Mesenchymal stem cell (in vitro differentiated cells and primary cell): Measurements from ENCODE around the gene C13orf46.

Experiments used
- DNase-seq: peaks from one replicate; pipeline ENCODE4 v3.0.0-alpha.2; 2013
- H2AFZ ChIP-seq: one replicate; pipeline ENCODE4 v1.6.1; 2013; ENCODE audit warnings: low read depth, mild to moderate bottlenecking, control low read depth, inconsistent platforms, low read length, moderate library complexity
- H2AK5ac ChIP-seq: 2 replicates; pipeline ENCODE4 v1.6.1; 2013; ENCODE audit warnings: low read length, moderate library complexity, mild to moderate bottlenecking, inconsistent platforms; ENCODE audit not compliant: severe bottlenecking
- H2BK120ac ChIP-seq: one replicate; pipeline ENCODE4 v1.6.1; 2013; ENCODE audit warnings: low read depth, mild to moderate bottlenecking, inconsistent platforms, low read length, moderate library complexity
- H2BK12ac ChIP-seq, 2 experiments: one replicate each; pipeline ENCODE4 v1.6.1; 2013; ENCODE audit warnings: inconsistent platforms in 2 of 2, low read length in 2 of 2, mild to moderate bottlenecking in 2 of 2, moderate library complexity in 2 of 2, control low read depth in 1 of 2
- H2BK15ac ChIP-seq: one replicate; pipeline ENCODE4 v1.6.1; 2013; ENCODE audit warnings: mild to moderate bottlenecking, low read depth, inconsistent platforms; ENCODE audit not compliant: poor library complexity, severe bottlenecking
- H2BK5ac ChIP-seq: 2 replicates; pipeline ENCODE4 v1.6.1; 2013; ENCODE audit warnings: low read depth, mild to moderate bottlenecking, low read length, control low read depth, inconsistent platforms; ENCODE audit not compliant: poor library complexity, severe bottlenecking
- H3K14ac ChIP-seq, 2 experiments: one replicate each; pipeline ENCODE4 v1.6.1; 2013; ENCODE audit warnings: inconsistent platforms in 2 of 2, low read length in 2 of 2, control low read depth in 1 of 2, mild to moderate bottlenecking in 1 of 2, moderate library complexity in 1 of 2
- H3K18ac ChIP-seq, 2 experiments: one replicate each; pipeline ENCODE4 v1.6.1; 2013; ENCODE audit warnings: inconsistent platforms in 2 of 2, low read length in 2 of 2, control low read depth in 1 of 2, low read depth in 1 of 2, mild to moderate bottlenecking in 1 of 2
- H3K23ac ChIP-seq, 2 experiments: one replicate each; pipeline ENCODE4 v1.6.1; 2013; ENCODE audit warnings: inconsistent platforms in 2 of 2, low read length in 2 of 2, mild to moderate bottlenecking in 2 of 2, moderate library complexity in 2 of 2, control low read depth in 1 of 2
- H3K27ac ChIP-seq: 2 replicates; pipeline ENCODE4 v1.5.1; 2013; ENCODE audit warnings: mild to moderate bottlenecking, moderate library complexity, low read length, control low read depth, inconsistent platforms; ENCODE audit not compliant: poor library complexity, severe bottlenecking
- H3K27me3 ChIP-seq, 2 experiments: 2 replicates each; pipeline versions ENCODE4 v1.6.1 to v1.7.0; 2013; ENCODE audit warnings: low read length in 2 of 2, mild to moderate bottlenecking in 2 of 2, moderate library complexity in 2 of 2, control low read depth in 1 of 2, inconsistent platforms in 1 of 2; ENCODE audit not compliant: control insufficient read depth in 1 of 2, insufficient read depth in 1 of 2
- H3K36me3 ChIP-seq, 2 experiments: 2 replicates each; pipeline versions ENCODE4 v1.6.1 to v1.7.0; 2013; ENCODE audit warnings: low read length in 2 of 2, control low read depth in 1 of 2, inconsistent platforms in 1 of 2, low read depth in 1 of 2, mild to moderate bottlenecking in 1 of 2; ENCODE audit not compliant: insufficient read depth in 2 of 2, control insufficient read depth in 1 of 2
- H3K4ac ChIP-seq, 2 experiments: one replicate each; pipeline ENCODE4 v1.6.1; 2013; ENCODE audit warnings: inconsistent platforms in 2 of 2, low read length in 2 of 2, mild to moderate bottlenecking in 2 of 2, moderate library complexity in 2 of 2, control low read depth in 1 of 2, low read depth in 1 of 2
- H3K4me1 ChIP-seq: 2 replicates; pipeline ENCODE4 v1.6.1; 2013; ENCODE audit warnings: low read depth, low read length, control low read depth; ENCODE audit not compliant: control insufficient read depth, insufficient read depth
- H3K4me2 ChIP-seq: 2 replicates; pipeline ENCODE4 v1.6.1; 2013; ENCODE audit warnings: low read length, mild to moderate bottlenecking, inconsistent platforms; ENCODE audit not compliant: poor library complexity, severe bottlenecking
- H3K4me3 ChIP-seq, 2 experiments: 2 replicates each; pipeline versions ENCODE4 v1.5.1 to v1.7.0; 2013; ENCODE audit warnings: low read length in 2 of 2, mild to moderate bottlenecking in 2 of 2, control low read depth in 1 of 2, low read depth in 1 of 2; ENCODE audit not compliant: insufficient read depth in 1 of 2
- H3K79me1 ChIP-seq: replicated peaks from 2 replicates; pipeline ENCODE4 v1.6.1; 2013; ENCODE audit warnings: mild to moderate bottlenecking, control low read depth, low read length, inconsistent platforms; ENCODE audit not compliant: poor library complexity, severe bottlenecking
- H3K9ac ChIP-seq: 2 replicates; pipeline ENCODE4 v1.7.0; 2013; ENCODE audit warnings: mild to moderate bottlenecking, low read length, moderate library complexity
- H3K9me3 ChIP-seq: 2 replicates; pipeline ENCODE4 v1.7.0; 2013; ENCODE audit warnings: mild to moderate bottlenecking, low read length; ENCODE audit not compliant: control insufficient read depth
- H4K8ac ChIP-seq: one replicate; pipeline ENCODE4 v1.6.1; 2013; ENCODE audit warnings: inconsistent platforms, mild to moderate bottlenecking, low read length, moderate library complexity
- H4K91ac ChIP-seq: one replicate; pipeline ENCODE4 v1.6.1; 2013; ENCODE audit warnings: mild to moderate bottlenecking, low read length, inconsistent platforms
- WGBS: methylation state at CpG from one replicate; pipeline ENCODE4 v1.1.7; 2013; ENCODE audit warnings: mixed read lengths; 5-methylcytosine and 5-hydroxymethylcytosine counted together

C13orf46 gene

DNA sequence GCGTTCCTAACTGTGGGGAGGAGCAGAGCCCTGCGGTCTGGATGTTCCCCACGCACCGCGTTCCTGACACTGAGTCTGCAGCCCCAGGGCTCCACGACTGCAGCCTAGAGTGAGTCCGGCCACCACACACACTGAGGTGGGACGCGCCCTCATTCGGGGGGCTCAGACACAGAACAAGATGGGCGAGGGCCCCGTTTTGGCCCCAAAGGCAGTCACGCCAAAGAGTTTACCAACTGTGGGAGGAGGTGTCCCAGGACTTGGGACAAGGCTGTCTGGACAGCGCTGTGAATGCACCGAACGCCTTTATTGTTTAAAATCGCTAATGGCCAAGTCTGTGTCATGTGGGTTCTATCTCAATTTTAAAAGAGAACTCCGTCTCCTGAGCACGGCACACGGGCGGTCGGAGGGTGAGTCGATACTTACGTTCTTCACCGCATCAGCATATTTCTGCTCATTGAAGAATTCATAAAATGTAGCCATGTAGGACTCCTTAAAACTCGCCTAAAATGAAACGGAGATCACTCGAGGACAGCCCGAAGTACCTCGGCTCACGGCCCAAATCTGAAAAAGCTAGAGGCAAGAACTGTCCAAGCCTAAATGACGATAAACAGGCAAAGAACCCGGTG, 35.2 kb upstream of the C13orf46 start:
- H2BK120ac ChIP-seq: no peak overlapping the region
- no peaks in the 10 kb centered on the region for H3K27me3 ChIP-seq
- no peak overlapping the region for H2BK12ac ChIP-seq
- H3K14ac ChIP-seq: no peak overlapping the region
- peaks cover 11% of the 10 kb centered on the region for H3K4me1 ChIP-seq
- DNase-seq: no peak
- 95% methylated on average over 33 of the region's 33 CpGs for WGBS
- peaks cover 65 to 69% of the 10 kb centered on the region in 2 experiments for H3K36me3 ChIP-seq
- no peak overlapping the region for H3K18ac ChIP-seq
- no peak overlapping the region for H4K91ac ChIP-seq
- H3K9me3 ChIP-seq: no peaks in the 10 kb centered on the region
- H2AK5ac ChIP-seq: no peak overlapping the region
- no peak overlapping the region for H3K4me2 ChIP-seq
- no peak overlapping the region for H3K4me3 ChIP-seq
- H3K79me1 ChIP-seq: peaks cover 23% of the 10 kb centered on the region
- H3K9ac ChIP-seq: no peak overlapping the region
- no peak overlapping the region for H3K23ac ChIP-seq
- no peak overlapping the region for H2AFZ ChIP-seq
- H4K8ac ChIP-seq: peak overlapping the region; percentile 42
- H2BK15ac ChIP-seq: no peak overlapping the region
- H2BK5ac ChIP-seq: no peak overlapping the region
- H3K27ac ChIP-seq: no peak overlapping the region
- no peak overlapping the region for H3K4ac ChIP-seq

DNA sequence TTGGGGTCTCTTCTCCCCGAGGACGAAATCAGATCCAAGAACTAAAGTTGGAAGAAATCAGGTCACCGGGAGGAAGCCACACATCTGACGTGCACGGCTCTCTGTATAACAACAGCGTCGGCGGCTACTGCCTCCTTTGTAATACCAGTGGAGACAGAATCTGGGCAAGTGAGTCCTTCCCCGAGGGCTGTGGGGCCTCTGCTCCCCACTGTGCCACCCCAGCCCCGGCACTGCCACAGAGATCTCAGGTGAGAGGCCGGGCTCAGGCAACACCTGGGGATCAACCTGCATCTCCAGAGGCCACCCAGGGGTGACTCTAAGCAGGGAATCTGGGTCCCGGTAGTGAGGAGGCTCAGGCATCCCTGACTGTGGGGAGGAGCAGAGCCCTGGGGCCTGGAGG, 33.7 kb upstream of the C13orf46 start:
- Histone ChIP-seq H3K23ac (no peak overlapping the region), H3K79me1 (peaks cover 19% of the 10 kb centered on the region), H3K9ac (no peak overlapping the region), H2BK12ac (no peak overlapping the region), H3K4me3 (no peak overlapping the region), H4K8ac (no peak overlapping the region), H3K27me3 (no peaks in the 10 kb centered on the region), H3K36me3 (peaks cover 65 to 66% of the 10 kb centered on the region in 2 experiments), H2BK15ac (no peak overlapping the region), H4K91ac (no peak overlapping the region), H3K14ac (no peak overlapping the region), H2BK5ac (no peak overlapping the region), H2AFZ (no peak overlapping the region), H3K27ac (no peak overlapping the region), H3K4ac (no peak overlapping the region), H3K4me2 (no peak overlapping the region), H2AK5ac (no peak overlapping the region), H3K4me1 (peaks cover 11% of the 10 kb centered on the region), H3K18ac (no peak overlapping the region), H3K9me3 (no peaks in the 10 kb centered on the region), H2BK120ac (no peak overlapping the region)
- no peak for DNase-seq
- 96% methylated on average over 12 of the region's 12 CpGs for WGBS

DNA sequence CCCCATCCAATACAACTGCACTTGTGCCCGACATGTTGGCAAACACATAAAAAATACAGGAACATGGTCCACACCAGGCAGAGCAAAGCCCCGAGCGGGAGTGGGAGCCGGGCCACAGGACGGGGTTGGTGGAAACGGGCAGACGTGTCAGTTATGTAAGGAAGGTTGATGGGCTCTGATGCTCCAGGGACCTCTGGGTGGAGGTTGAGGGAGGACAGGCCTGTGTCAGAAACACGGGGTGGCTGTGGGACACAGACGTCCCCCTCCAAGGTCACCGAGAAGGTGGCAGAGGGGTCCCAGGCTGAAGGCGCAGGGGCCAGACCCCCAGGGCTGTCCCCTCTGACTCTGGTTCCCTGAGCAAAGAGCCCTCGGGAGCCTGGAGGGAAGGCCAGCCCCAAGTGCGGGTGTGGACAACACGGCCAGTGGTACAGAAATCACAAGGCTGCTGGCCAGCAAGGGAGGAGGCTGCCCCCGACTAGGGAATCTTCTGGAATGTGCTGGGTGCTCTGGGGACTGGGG, 31.4 kb upstream of the C13orf46 start:
- Histone ChIP-seq H3K4ac (no peak overlapping the region), H3K9me3 (no peaks in the 10 kb centered on the region), H3K27ac (peak overlapping the region; percentile 7), H3K9ac (peak overlapping the region; percentile 33), H2BK5ac (no peak overlapping the region), H3K4me1 (peaks cover 17% of the 10 kb centered on the region), H3K27me3 (no peaks in the 10 kb centered on the region), H3K23ac (no peak overlapping the region), H3K4me3 (no peak overlapping the region), H2BK12ac (no peak overlapping the region), H3K36me3 (peaks cover 66 to 70% of the 10 kb centered on the region in 2 experiments), H2BK120ac (no peak overlapping the region), H3K4me2 (no peak overlapping the region), H3K79me1 (peaks cover 33% of the 10 kb centered on the region), H2BK15ac (no peak overlapping the region), H3K18ac (no peak overlapping the region), H2AK5ac (peak overlapping the region; percentile 57), H2AFZ (no peak overlapping the region), H3K14ac (no peak overlapping the region), H4K91ac (no peak overlapping the region), H4K8ac (no peak overlapping the region)
- no peak for DNase-seq
- 88% methylated on average over 14 of the region's 15 CpGs for WGBS

DNA sequence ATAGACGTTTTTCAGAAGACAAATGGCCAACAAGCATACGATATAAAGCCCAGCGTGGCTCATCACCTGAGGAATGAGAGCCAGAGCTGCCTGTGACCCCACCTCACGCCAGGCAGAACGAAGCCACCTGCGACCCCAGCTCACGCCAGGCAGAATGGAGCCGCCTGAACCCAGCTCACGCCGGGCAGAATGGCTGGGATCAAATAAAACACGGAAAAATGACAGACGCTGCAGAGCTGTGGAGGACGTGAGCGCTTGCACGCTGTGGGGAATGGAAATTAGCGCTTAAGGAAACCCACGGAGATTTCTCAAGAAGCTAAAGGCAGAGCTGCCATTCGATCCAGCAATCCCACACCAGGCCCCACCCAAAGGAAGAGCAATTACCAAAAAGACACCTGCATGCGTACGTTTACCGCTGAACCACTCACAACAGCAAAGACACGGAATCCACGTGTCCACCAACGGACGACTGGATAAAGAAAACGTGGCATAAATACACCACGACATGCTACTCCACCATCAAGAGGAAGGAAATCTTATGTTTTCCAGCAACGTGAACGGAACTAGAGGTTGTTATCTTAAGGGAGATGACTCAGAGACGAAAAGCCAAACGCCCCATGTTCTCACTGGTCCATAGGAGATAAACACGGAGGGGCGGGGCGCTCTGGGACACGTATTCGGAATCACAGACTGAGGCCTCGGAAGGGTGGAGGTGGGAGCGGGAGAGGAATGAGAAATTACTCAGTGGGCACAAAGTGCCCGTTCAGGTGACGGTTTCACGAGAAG, 30.7 kb upstream of the C13orf46 start:
- Histone ChIP-seq H3K18ac (no peak overlapping the region), H4K91ac (peak overlapping the region; percentile 70), H3K14ac (no peak overlapping the region), H3K4me1 (peaks cover 17% of the 10 kb centered on the region), H2BK12ac (no peak overlapping the region), H4K8ac (peak overlapping the region; percentile 59), H2AK5ac (no peak overlapping the region), H3K4me2 (no peak overlapping the region), H3K79me1 (peaks cover 27% of the 10 kb centered on the region), H3K9ac (peak overlapping the region; percentile 33), H3K27me3 (no peaks in the 10 kb centered on the region), H2BK5ac (no peak overlapping the region), H2BK15ac (no peak overlapping the region), H2BK120ac (no peak overlapping the region), H3K4me3 (no peak overlapping the region), H2AFZ (no peak overlapping the region), H3K27ac (peak overlapping the region; percentile 13), H3K9me3 (no peaks in the 10 kb centered on the region), H3K23ac (no peak overlapping the region), H3K4ac (no peak overlapping the region), H3K36me3 (peaks cover 63 to 66% of the 10 kb centered on the region in 2 experiments)
- WGBS: 81% methylated on average over 40 of the region's 41 CpGs
- peak; percentile 72 for DNase-seq
